GM10266 (cell line): ENCODE data around the gene TRIM44.
"Not testable (repeated sequence)": the region's sequence is repeated elsewhere in the genome, so short reads cannot be mapped to it uniquely, and the experiment has no call there.

Source experiments
- DNase-seq: peaks from one replicate; pipeline ENCODE4 v3.0.0; 2012; ENCODE audit errors: extremely low spot score
- TF ChIP-seq, protein P1 (sequence below): IDR thresholded peaks from 2 replicates; pipeline ENCODE4 v1.5.1; 2012; ENCODE audit warnings: mild to moderate bottlenecking, low read depth; ENCODE audit not compliant: control insufficient read depth, insufficient read depth; ENCODE audit errors: missing control alignments

Gene TRIM44

DNA sequence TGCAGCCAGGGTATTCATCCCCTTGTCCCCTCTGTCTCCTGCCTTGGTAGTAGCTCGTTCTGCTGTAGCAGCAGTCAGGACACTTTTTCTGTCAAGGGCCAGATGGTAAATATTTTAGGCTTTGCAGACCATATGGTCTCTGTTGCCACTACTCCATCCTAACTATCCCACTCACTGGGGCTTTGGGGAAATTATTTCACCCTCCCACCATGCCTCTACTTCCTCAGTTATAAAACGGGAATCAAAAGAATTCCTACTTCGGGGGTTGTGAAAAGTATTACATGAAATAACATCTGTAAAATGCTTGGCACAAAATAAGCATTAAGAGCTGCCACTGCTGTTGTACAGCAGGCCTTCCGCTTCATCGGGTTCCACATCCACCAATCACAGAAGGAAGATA lies 191.4 kb downstream of the TRIM44 start:
- no peak for DNase-seq
- TF ChIP-seq, protein P1, sequence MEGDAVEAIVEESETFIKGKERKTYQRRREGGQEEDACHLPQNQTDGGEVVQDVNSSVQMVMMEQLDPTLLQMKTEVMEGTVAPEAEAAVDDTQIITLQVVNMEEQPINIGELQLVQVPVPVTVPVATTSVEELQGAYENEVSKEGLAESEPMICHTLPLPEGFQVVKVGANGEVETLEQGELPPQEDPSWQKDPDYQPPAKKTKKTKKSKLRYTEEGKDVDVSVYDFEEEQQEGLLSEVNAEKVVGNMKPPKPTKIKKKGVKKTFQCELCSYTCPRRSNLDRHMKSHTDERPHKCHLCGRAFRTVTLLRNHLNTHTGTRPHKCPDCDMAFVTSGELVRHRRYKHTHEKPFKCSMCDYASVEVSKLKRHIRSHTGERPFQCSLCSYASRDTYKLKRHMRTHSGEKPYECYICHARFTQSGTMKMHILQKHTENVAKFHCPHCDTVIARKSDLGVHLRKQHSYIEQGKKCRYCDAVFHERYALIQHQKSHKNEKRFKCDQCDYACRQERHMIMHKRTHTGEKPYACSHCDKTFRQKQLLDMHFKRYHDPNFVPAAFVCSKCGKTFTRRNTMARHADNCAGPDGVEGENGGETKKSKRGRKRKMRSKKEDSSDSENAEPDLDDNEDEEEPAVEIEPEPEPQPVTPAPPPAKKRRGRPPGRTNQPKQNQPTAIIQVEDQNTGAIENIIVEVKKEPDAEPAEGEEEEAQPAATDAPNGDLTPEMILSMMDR: no peak

GRCh38 chr11:35855671-35856070 lies 193.1 kb downstream of the TRIM44 start:
- TF ChIP-seq, protein P1: no peak
- no peak for DNase-seq

GRCh38 chr11:35856259-35856658 lies 193.7 kb downstream of the TRIM44 start:
- no peak for DNase-seq
- TF ChIP-seq, protein P1: no peak

DNA sequence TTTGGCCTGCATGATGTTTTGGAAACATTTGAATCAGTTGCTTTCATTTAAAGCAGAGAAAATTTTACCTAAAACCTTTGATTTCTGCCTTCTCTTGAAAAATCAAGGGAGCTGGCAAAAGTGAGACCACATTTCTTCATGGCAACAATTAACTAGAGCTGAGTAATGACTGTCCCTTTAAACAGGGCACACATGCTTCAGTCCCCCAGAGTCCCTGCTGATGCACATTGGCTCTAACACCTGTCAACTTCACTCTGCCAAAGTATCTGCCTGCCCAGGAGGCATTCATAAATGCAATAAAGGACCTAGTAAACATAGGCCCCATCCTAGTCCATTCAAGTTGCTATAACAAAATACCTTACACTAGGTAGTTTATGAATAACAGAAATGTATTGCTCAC lies 194.2 kb downstream of the TRIM44 start:
- DNase-seq: no peak
- TF ChIP-seq, protein P1: no peak

DNA sequence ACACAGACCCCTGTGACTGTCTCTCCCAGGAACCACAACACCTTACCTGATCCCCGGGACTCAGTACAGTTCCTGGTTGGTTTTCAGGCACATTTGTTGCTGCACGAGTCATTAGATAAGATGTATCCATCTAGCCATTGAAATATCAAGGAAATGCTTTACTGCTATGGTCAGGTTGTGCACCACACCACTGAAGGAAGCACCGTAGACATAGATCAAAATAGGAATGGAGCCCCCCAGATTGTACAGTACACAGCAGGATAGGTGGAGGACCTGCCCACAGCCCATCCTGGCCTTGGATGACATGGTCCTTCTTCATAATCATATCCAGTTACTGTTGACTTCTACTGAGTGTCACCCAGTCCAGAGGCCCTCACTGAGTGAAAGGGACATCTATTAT lies 195.3 kb downstream of the TRIM44 start:
- TF ChIP-seq, protein P1: no peak
- DNase-seq: no peak

- TF ChIP-seq, protein P1: no peak
- no peak for DNase-seq
These were observed 196.7 kb downstream of the TRIM44 start for GRCh38 chr11:35859301-35859700.

GRCh38 chr11:35860194-35860593 lies 197.6 kb downstream of the TRIM44 start:
- DNase-seq: not testable (repeated sequence)

DNA sequence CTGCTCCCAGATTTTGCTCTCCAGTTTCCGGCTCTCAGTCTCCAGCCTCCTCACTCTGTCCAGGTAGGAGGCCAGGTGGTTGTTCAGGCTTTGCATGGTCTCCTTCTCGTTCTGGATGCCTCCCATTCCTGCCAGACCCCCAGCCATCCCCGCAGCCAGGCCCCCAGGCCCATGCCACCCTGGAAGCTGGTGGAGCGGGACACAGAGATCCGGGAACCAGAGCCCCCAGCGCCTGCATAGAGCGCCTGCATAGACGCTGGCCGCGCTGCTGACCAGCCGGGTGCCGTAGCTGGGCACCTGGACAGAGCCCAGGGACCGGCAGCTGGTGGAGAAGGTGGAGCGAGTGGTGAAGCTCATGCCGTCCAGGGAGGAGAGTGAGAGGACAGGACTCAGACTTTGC lies 198.6 kb downstream of the TRIM44 start:
- TF ChIP-seq, protein P1: no peak
- DNase-seq: no peak
